GM12873 (cell line): Measurements from ENCODE around the gene C2orf66.

Experiments used
- TF ChIP-seq, protein P1 (sequence below): IDR thresholded peaks from 2 replicates; pipeline ENCODE4 v1.5.1; 2012; ENCODE audit warnings: low read depth, mild to moderate bottlenecking, moderate library complexity, low read length, control low read depth; ENCODE audit not compliant: insufficient read depth; ENCODE audit errors: missing control alignments

Gene C2orf66

DNA sequence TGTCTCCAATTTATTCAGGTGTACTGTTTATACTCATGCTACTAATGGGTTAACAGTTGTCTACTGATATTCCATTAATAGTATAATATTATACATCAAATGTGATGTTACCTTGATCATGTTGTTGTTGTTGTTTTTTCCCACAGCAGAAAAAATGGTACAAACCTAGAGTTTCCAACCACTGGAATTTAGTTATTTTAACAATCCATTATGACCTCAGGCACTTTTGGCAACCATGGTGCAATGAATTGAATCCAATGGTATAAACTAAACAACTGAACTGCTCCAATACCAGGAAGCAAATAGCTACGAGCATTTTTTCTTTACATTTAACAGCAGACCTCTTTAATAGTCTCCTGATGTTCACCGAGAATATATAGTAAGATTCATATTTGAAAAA is 31.0 kb upstream of the C2orf66 start:
- TF ChIP-seq, protein P1, sequence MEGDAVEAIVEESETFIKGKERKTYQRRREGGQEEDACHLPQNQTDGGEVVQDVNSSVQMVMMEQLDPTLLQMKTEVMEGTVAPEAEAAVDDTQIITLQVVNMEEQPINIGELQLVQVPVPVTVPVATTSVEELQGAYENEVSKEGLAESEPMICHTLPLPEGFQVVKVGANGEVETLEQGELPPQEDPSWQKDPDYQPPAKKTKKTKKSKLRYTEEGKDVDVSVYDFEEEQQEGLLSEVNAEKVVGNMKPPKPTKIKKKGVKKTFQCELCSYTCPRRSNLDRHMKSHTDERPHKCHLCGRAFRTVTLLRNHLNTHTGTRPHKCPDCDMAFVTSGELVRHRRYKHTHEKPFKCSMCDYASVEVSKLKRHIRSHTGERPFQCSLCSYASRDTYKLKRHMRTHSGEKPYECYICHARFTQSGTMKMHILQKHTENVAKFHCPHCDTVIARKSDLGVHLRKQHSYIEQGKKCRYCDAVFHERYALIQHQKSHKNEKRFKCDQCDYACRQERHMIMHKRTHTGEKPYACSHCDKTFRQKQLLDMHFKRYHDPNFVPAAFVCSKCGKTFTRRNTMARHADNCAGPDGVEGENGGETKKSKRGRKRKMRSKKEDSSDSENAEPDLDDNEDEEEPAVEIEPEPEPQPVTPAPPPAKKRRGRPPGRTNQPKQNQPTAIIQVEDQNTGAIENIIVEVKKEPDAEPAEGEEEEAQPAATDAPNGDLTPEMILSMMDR, result no peak

DNA sequence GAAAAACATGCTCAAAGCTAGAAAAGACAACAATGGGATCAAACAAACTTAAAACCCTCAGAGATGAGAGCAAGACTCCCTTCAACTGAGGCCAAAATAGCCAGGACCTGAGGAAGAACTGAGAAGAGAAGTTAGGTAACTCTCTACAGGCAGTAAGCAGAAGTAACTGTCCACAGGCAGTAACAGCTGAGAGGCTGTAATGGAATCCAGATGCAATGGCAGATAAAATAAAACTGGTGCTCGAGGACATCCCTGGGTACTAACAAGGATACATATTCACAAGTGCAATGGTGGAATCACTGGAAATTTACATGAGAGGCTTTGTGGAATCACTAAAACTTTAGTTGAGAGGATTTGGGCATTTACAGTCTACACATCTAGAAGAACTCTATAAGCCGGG is 30.4 kb upstream of the C2orf66 start:
- TF ChIP-seq, protein P1, result no peak

DNA sequence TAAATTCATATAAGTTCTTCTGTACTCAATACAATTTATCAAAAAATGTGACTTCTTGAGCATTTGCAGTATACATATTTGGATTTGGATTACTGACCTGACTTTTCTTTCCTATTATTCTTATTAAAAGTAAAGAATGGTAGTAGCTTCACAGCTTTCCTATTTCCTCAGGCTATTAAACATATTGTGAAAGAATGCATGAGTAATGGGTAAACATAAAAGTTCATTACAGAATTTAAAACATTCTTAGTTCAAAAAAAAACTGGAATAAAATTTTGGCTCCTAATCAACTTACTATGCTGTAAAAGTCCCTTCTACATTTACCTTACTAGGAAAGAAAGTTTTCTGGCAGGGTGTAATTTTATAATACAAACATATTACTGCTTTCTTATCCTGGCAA is 27.3 kb upstream of the C2orf66 start:
- TF ChIP-seq, protein P1, result no peak

DNA sequence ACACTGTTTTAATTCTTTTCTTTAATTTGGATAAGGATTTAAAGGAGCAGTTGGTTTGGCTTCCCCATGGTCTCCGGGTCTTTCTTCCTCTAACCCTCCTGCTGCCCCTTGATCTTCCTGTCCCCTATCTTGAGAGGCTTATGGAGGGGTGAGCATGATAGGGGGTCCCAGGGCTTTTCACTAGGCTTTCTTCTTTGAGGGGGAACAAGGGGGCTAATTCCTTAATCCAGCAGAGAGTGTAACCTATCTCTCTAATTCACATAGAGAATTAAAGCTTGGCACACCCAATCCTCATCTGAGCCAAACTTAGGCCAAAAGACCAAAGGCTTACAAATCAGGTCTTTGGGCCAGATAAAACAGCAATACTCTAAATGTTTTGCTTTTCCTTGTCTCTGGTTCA is 21.5 kb upstream of the C2orf66 start:
- TF ChIP-seq, protein P1, result no peak

DNA sequence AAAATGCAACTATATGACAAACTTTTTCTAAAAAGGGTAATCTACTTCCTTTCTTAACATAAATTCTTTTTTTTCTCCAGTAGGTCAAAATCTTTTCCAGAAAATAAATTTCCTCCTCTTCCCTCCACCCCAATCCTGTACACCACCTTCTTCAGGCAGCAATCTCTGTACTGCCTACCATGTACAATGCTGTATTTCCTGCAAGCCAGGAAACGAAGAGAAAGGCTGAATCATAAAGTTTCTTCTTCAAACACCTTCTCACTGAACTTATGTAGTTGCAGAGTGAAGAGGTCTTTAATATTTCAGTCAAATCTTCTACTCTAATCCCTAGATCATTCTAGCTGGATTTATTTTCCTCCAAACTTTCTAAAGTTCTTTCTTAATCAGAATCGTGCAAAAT is 18.2 kb upstream of the C2orf66 start:
- TF ChIP-seq, protein P1, result no peak

DNA sequence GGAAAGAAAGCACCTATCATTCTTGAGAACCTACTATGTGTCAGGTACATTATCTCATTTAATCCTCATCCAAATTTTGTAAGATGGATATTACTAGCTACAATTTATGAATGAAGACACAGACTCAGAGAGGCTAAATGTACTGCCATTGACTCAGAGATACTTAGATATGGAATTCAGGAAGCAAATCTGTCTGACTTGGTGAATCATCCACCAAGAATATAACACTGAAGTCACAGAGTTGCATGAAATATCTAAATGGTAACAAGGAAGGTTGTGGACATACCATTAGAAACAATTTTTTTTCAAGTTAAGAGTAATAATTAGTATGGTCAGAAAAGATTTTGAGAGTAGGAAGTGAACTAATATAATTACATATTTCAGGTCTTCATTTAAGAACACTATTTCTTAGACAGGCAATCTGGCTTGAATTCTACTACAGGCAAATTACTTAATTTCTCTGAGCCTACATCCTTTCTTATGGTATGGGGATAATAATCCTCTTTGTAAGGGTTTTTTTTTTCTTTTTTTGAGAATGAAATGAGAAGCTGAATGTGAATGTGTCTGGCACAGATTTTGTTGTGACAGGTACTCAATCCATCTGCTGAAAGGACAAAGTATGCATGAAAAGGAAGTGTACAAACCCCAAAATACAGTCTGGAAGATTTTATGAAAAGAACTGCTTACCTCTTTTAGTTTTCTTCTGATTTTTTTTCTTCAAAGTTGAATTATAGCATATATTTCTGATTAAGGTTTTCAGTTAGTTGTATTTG is 14.8 kb upstream of the C2orf66 start:
- TF ChIP-seq, protein P1, result no peak

DNA sequence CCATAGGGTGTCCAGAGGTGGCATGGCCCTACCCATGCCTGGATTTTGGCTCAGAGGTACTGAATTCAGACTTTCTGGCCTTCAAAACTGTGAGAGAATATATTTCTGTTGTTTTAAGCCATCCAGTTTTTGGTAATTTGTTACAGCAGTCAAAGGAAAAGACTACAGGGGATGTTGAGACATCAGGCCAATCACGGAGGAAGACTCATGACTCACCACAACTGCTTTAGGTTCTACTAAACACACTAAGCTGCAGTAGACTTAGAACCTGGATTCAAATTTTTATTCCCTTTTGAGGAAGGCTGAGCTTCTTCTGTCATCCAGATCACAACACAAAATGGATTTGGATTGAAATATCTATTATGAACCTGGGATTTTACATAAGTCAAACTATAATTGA is 12.0 kb upstream of the C2orf66 start:
- TF ChIP-seq, protein P1, result no peak
